ENCODE measurements around the gene FOXC2. TPM values are rescaled to one million over a fixed set of nuclear protein-coding genes. Genes with fewer than 3 reads are reported as not detected.

FOXC2 gene
- polyA plus RNA-seq, 1 of the 3 experiments (the other 2 are of a cell fraction), result 1.3 TPM

DNA sequence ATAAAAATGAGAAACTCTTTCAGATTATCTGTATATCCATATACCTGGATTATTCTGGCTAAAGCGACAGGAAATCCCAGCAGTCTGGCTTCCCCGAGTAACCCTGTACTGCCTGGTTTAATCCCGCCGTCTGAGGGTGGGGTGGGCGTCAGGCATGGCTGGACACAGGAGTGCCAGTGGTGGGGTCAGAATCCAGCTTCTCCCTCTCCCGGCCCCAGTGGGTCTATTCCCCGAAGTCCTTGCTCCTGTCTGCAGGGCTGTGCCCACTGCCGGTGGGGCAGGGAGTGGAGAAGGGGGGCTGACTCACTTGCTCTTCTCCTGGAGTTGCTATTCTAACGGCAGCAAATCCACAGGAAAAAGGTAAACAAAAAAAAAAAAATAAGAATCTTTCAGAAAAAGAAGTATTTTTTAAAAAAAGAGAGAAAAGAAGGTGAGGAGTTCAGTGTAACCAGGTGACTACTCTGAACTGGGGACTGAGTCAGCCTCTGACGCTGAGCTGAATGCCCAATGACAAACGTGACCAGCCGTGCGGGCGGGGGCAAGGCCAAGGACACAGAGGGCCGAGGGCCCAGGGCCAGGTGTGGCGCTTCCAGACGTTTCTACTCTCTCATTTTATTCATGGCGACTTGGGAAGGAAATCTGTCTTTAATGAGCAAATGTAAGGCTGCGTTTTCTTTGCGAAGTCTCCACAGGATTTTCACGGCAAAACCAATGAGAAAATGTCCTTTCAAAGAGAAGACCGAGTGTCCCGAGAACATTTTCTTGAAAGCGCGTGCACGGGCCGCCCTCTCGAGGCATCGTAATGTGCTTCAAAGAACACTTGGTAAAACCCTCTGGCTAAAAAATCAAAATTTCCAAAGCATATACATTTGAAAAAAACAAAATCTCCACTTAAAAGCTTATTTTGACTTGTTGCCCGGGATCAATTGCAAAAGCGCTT, 36.1 kb upstream of the FOXC2 start:
- Histone ChIP-seq H3K27me3 (ENCODE audit: insufficient read depth) (no peaks in the 10 kb centered on the region; the same call in 1 of the 2 replicates), H3K9me2 (no peaks in the 10 kb centered on the region), H3F3A (replicated peaks; ENCODE audit: insufficient read depth) (no peaks in the 10 kb centered on the region), H3K9ac (no peak overlapping the region), H3K9me3 (no peaks in the 10 kb centered on the region), H4K20me1 (ENCODE audit: insufficient read depth) (no peaks in the 10 kb centered on the region), H3K79me2 (ENCODE audit: insufficient read depth) (no peaks in the 10 kb centered on the region), H3K4me2 (no peak overlapping the region), H3K27ac (ENCODE audit: low read depth in 2 of 2, low read length in 1 of 2) (no peak overlapping the region), H3K4me1 (ENCODE audit: control insufficient read depth in 1 of 2, insufficient read depth in 2 of 2, low read depth in 1 of 2, low read length in 1 of 2) (no peaks in the 10 kb centered on the region), H3K4me3 (ENCODE audit: low read depth in 2 of 2, low read length in 1 of 2) (no peak overlapping the region), H2AFZ (ENCODE audit: low read depth) (no peak overlapping the region), H3K36me3 (replicated peaks in 1 of 2; ENCODE audit: control insufficient read depth in 1 of 2, insufficient read depth in 2 of 2, low read length in 1 of 2) (peaks cover 0 to 2% of the 10 kb centered on the region in 2 experiments)
- WGBS (ENCODE audit: low lambda C conversion rate), result 91% methylated on average over 31 of the region's 31 CpGs
- ChIA-PET POLR2A (no interaction called here), CTCF (interaction anchor here (1.9 to 4.9 kb wide), 3 partner anchors 11 to 709 kb away, joined by 4 to 48 read pairs (median 37); no protein-coding TSS in a partner anchor)
- TF ChIP-seq, protein P1, sequence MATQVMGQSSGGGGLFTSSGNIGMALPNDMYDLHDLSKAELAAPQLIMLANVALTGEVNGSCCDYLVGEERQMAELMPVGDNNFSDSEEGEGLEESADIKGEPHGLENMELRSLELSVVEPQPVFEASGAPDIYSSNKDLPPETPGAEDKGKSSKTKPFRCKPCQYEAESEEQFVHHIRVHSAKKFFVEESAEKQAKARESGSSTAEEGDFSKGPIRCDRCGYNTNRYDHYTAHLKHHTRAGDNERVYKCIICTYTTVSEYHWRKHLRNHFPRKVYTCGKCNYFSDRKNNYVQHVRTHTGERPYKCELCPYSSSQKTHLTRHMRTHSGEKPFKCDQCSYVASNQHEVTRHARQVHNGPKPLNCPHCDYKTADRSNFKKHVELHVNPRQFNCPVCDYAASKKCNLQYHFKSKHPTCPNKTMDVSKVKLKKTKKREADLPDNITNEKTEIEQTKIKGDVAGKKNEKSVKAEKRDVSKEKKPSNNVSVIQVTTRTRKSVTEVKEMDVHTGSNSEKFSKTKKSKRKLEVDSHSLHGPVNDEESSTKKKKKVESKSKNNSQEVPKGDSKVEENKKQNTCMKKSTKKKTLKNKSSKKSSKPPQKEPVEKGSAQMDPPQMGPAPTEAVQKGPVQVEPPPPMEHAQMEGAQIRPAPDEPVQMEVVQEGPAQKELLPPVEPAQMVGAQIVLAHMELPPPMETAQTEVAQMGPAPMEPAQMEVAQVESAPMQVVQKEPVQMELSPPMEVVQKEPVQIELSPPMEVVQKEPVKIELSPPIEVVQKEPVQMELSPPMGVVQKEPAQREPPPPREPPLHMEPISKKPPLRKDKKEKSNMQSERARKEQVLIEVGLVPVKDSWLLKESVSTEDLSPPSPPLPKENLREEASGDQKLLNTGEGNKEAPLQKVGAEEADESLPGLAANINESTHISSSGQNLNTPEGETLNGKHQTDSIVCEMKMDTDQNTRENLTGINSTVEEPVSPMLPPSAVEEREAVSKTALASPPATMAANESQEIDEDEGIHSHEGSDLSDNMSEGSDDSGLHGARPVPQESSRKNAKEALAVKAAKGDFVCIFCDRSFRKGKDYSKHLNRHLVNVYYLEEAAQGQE (IDR thresholded peaks at IDR 0.05; ENCODE audit: low read depth, low read length), result no peak
- TF ChIP-seq GATA2 (CRISPR knock-in tag; IDR thresholded peaks at IDR 0.05) (no peak), EP300 (IDR thresholded peaks at IDR 0.05; ENCODE audit: borderline replicate concordance in 1 of 2, low read depth in 1 of 2, low read length in 1 of 2) (no peak), MXI1 (IDR thresholded peaks at IDR 0.05; ENCODE audit: low read depth, low read length) (no peak), NFIC (IDR thresholded peaks at IDR 0.05; ENCODE audit: borderline replicate concordance) (no peak), YY1 (IDR thresholded peaks at IDR 0.05; ENCODE audit: low read depth) (no peak), FOXJ3 (CRISPR knock-in tag; IDR thresholded peaks at IDR 0.05) (no peak), USF2 (IDR thresholded peaks at IDR 0.05; ENCODE audit: borderline replicate concordance, low read depth, low read length) (no peak), EZH2phosphoT487 (IDR thresholded peaks at IDR 0.05; ENCODE audit: borderline replicate concordance, low read depth) (no peak), RCOR1 (IDR thresholded peaks at IDR 0.05; ENCODE audit: low read length) (no peak), RXRA (IDR thresholded peaks at IDR 0.05; ENCODE audit: borderline replicate concordance, low read depth) (no peak), PBX3 (IDR thresholded peaks at IDR 0.05) (no peak), JUND (IDR thresholded peaks at IDR 0.05) (no peak), GABPA (IDR thresholded peaks at IDR 0.05; ENCODE audit: low read depth) (no peak), ELF1 (IDR thresholded peaks at IDR 0.05) (no peak)
- TF ChIP-seq, protein P2, sequence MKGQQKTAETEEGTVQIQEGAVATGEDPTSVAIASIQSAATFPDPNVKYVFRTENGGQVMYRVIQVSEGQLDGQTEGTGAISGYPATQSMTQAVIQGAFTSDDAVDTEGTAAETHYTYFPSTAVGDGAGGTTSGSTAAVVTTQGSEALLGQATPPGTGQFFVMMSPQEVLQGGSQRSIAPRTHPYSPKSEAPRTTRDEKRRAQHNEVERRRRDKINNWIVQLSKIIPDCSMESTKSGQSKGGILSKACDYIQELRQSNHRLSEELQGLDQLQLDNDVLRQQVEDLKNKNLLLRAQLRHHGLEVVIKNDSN (IDR thresholded peaks at IDR 0.05; ENCODE audit: borderline replicate concordance, low read depth), result no peak
- TF ChIP-seq, protein P3, sequence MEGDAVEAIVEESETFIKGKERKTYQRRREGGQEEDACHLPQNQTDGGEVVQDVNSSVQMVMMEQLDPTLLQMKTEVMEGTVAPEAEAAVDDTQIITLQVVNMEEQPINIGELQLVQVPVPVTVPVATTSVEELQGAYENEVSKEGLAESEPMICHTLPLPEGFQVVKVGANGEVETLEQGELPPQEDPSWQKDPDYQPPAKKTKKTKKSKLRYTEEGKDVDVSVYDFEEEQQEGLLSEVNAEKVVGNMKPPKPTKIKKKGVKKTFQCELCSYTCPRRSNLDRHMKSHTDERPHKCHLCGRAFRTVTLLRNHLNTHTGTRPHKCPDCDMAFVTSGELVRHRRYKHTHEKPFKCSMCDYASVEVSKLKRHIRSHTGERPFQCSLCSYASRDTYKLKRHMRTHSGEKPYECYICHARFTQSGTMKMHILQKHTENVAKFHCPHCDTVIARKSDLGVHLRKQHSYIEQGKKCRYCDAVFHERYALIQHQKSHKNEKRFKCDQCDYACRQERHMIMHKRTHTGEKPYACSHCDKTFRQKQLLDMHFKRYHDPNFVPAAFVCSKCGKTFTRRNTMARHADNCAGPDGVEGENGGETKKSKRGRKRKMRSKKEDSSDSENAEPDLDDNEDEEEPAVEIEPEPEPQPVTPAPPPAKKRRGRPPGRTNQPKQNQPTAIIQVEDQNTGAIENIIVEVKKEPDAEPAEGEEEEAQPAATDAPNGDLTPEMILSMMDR (IDR thresholded peaks at IDR 0.05), result no peak
- TF ChIP-seq, protein P4, sequence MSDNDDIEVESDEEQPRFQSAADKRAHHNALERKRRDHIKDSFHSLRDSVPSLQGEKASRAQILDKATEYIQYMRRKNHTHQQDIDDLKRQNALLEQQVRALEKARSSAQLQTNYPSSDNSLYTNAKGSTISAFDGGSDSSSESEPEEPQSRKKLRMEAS (IDR thresholded peaks at IDR 0.05; ENCODE audit: low read depth), result no peak
- DNase-seq, result no peak

All from SK-N-SH (cell line).